ENCODE results near the gene SLAMF1.

DNA sequence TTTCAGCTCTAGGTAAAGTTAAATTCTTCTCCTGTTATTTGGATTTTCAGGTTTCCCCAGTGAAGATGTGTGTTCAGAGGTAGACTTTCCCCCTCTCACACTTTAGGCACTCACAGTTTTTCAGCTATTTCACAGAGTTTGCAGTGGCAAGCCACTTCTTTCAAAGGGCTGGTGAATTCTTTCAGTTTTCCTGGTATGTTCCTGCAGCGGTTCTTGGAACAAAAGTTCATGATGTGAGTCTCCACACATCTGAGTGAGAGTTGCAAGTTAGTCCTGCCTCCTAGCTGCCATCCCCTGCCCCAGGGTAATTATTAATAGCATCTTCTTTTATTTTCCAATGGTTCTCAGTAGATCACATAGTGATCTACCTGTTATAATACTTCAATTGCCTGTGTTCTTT lies 40.2 kb downstream of the SLAMF1 start:
- TF ChIP-seq GATA2 (IDR thresholded peaks at IDR 0.05; ENCODE audit: low read depth, low read length) (no peak), GATA3 (IDR thresholded peaks at IDR 0.05; ENCODE audit: low read depth, low read length) (no peak)
